ENCODE measurements around the gene RNF20. TPM values are rescaled to one million over a fixed set of nuclear protein-coding genes. Genes with fewer than 3 reads are reported as not detected.

The RNF20 gene
- total and polyA plus RNA-seq, 2 of the 13 experiments (the other 11 are each of a cell fraction or from before 2014, with no cell fraction given) = 12.7 to 37.6 TPM

- ChIA-PET POLR2A (interaction anchor here (1.0 kb wide), 1 partner anchor 81 kb away, joined by 3 read pairs; no protein-coding TSS in a partner anchor), CTCF (ENCODE audit: low intra/inter-chr PET ratio, low total read pairs) (no interaction called here)
- H3K27ac ChIP-seq (ENCODE audit: extremely low read length, insufficient read depth, low read length) = no peak overlapping the region
- no peak for FAIRE-seq
- H3K9ac ChIP-seq (ENCODE audit: insufficient read depth, low read depth, low read length) = no peak overlapping the region
- 44% methylated on average over 6 of the region's 6 CpGs for WGBS (ENCODE audit: low lambda C conversion rate)
- no peak for DNase-seq (ENCODE audit: low spot score)
- intact Hi-C loops (cut with micrococcal nuclease; ENCODE audit: unreplicated experiment) (no loop called here), in situ Hi-C loops (cut with HindIII; ENCODE audit: extremely low pct_ligation_motif_present, low pct_unique_long_range_greater_than_20kb) (loop anchor here (25.0 kb wide), 1 partner anchor 815 kb away; no protein-coding TSS in a partner anchor)
- BruUV-seq (replicated peaks) = no TSS peak
- no peaks in the 10 kb centered on the region for H3K9me3 ChIP-seq (ENCODE audit: low read length)
- H3K36me3 ChIP-seq (replicated peaks in 1 of 2; ENCODE audit: control insufficient read depth in 1 of 2, insufficient read depth in 2 of 2, low read length in 2 of 2) = no peaks in the 10 kb centered on the region
- no peak overlapping the region for H2AFZ ChIP-seq (ENCODE audit: low read length)
- no peak for ATAC-seq
- no peaks in the 10 kb centered on the region for H4K20me1 ChIP-seq (ENCODE audit: insufficient read depth, low read length)
- TF ChIP-seq SOX13 (IDR thresholded peaks at IDR 0.05) = no peak
- no peak for TF ChIP-seq SOX13 (CRISPR knock-in tag; conservative IDR thresholded peaks at IDR 0.05 in 1 of 2, IDR thresholded peaks at IDR 0.05 in 1 of 2)
- TF ChIP-seq ZNF784 (CRISPR knock-in tag; IDR thresholded peaks at IDR 0.05; ENCODE audit: borderline replicate concordance) = no peak
- TF ChIP-seq IRX3 (CRISPR knock-in tag; IDR thresholded peaks at IDR 0.05; ENCODE audit: borderline replicate concordance, low read depth) = no peak
- TF ChIP-seq ZNF839 (CRISPR knock-in tag; IDR thresholded peaks at IDR 0.05; ENCODE audit: borderline replicate concordance) = no peak
- no peak for TF ChIP-seq ZNF512B (CRISPR knock-in tag; IDR thresholded peaks at IDR 0.05; ENCODE audit: borderline replicate concordance)
- TF ChIP-seq KLF9 (CRISPR knock-in tag; IDR thresholded peaks at IDR 0.05; ENCODE audit: low read depth) = no peak
- no peak for TF ChIP-seq ATRX (CRISPR knock-in tag; IDR thresholded peaks at IDR 0.05; ENCODE audit: borderline replicate concordance)
- TF ChIP-seq MAZ (IDR thresholded peaks at IDR 0.05; ENCODE audit: borderline replicate concordance, low read depth, low read length) = no peak
- TF ChIP-seq MAZ (CRISPR knock-in tag; IDR thresholded peaks at IDR 0.05; ENCODE audit: low read depth) = no peak
- no peak for TF ChIP-seq SSRP1 (CRISPR knock-in tag; IDR thresholded peaks at IDR 0.05)
- no peaks in the 10 kb centered on the region for H3K79me2 ChIP-seq (ENCODE audit: insufficient read depth, low read length)
- no peak overlapping the region for H3K4me2 ChIP-seq (ENCODE audit: low read depth, low read length)
- H3K4me3 ChIP-seq (replicated peaks in 1 of 3; ENCODE audit: insufficient read depth in 1 of 3, low read depth in 2 of 3, low read length in 3 of 3) = no peak overlapping the region
- no peaks in the 10 kb centered on the region for H3K4me1 ChIP-seq (ENCODE audit: insufficient read depth, low read length)
- peaks cover 0 to 6% of the 10 kb centered on the region in 2 experiments; a peak in 2 of 5 replicates for H3K27me3 ChIP-seq (ENCODE audit: control insufficient read depth in 1 of 2, insufficient read depth in 2 of 2, low read length in 2 of 2)
These were observed 6.6 kb upstream of the RNF20 start for GRCh38 chr9:101527066-101527465.

All from HepG2 (cell line).